Natural killer cell (primary cell): ENCODE measurements around the gene FARP1. TPM values are rescaled to one million over a fixed set of nuclear protein-coding genes. Genes with fewer than 3 reads are reported as not detected.

Source experiments
- ATAC-seq, 3 donors: fragments of 150-1000 bp in 2 of 3; fragments of 200-7000 bp in 1 of 3; cut with Tn5 transposase; 1 replicate in 1 of 3; 2 replicates in 2 of 3; pipeline ENCODE4 v1.10.0; 2021; ENCODE audit warnings: mild to moderate bottlenecking in 2 of 3, moderate library complexity in 2 of 3
- DNase-seq, 2 donors: peaks; one replicate each; pipeline versions ENCODE4 v3.0.0 to v3.0.0-alpha.2; 2013 to 2021; ENCODE audit warnings: mixed read lengths in 1 of 2
- H3K27ac ChIP-seq: one replicate; pipeline ENCODE4 v1.5.1; 2013; ENCODE audit warnings: mild to moderate bottlenecking, low read length
- H3K27me3 ChIP-seq: one replicate; pipeline ENCODE4 v1.6.1; 2013; ENCODE audit warnings: low read length; ENCODE audit not compliant: control insufficient read depth, insufficient read depth
- H3K36me3 ChIP-seq: one replicate; pipeline ENCODE4 v1.6.1; 2013; ENCODE audit warnings: low read length; ENCODE audit not compliant: control insufficient read depth, insufficient read depth
- H3K4me1 ChIP-seq: one replicate; pipeline ENCODE4 v1.6.1; 2013; ENCODE audit warnings: low read length; ENCODE audit not compliant: control insufficient read depth, insufficient read depth
- H3K4me3 ChIP-seq: one replicate; pipeline ENCODE4 v1.5.1; 2013; ENCODE audit warnings: low read length
- H3K9me3 ChIP-seq: one replicate; pipeline ENCODE4 v1.6.1; 2013; ENCODE audit warnings: low read length; ENCODE audit not compliant: control insufficient read depth, insufficient read depth
- H3K27ac Mint-ChIP-seq, 2 donors: one replicate each; pipeline ENCODE4 v1.8.0; 2022; ENCODE audit warnings: mild to moderate bottlenecking in 2 of 2, mixed read lengths in 2 of 2, moderate library complexity in 1 of 2
- H3K27me3 Mint-ChIP-seq, 2 donors: one replicate each; pipeline ENCODE4 v1.8.0; 2022; ENCODE audit warnings: low read depth in 2 of 2, mixed read lengths in 2 of 2
- H3K36me3 Mint-ChIP-seq: one replicate; pipeline ENCODE4 v1.8.0; 2022; ENCODE audit warnings: mixed read lengths
- H3K4me1 Mint-ChIP-seq, 2 donors: one replicate each; pipeline ENCODE4 v1.8.0; 2022; ENCODE audit warnings: mixed read lengths in 2 of 2
- H3K4me3 Mint-ChIP-seq: one replicate; pipeline ENCODE4 v1.8.0; 2022; ENCODE audit warnings: mild to moderate bottlenecking, moderate library complexity, mixed read lengths
- H3K9me3 Mint-ChIP-seq, 2 donors: one replicate each; pipeline ENCODE4 v1.8.0; 2022; ENCODE audit warnings: mixed read lengths in 2 of 2
- CTCF ChIP-seq: fragments of 200-600 bp; IDR thresholded peaks from one replicate; pipeline ENCODE4 v1.8.0; 2022; ENCODE audit warnings: antibody characterized with exemption
- WGBS: methylation state at CpG from one replicate; pipeline ENCODE4 v1.1.7; 2013; ENCODE audit warnings: missing lambda C conversion rate; ENCODE audit not compliant: insufficient coverage; 5-methylcytosine and 5-hydroxymethylcytosine counted together
- intact Hi-C: fragments of 100-400 bp; cut with micrococcal nuclease; formaldehyde crosslinking; loops from one replicate; pipeline ENCODE4 v1.14.2; 2022
- total RNA-seq, 4 donors: library from RNA; stranded (reverse); fragments of 120-200 nt in 1 of 4; gene quantifications; one replicate each; pipeline versions ENCODE4 v1.2.3 to v1.2.4, GENCODE V29; 2013 to 2022

The FARP1 gene
- total RNA-seq, 3 donors from 2014 or later (not counting 1 experiment from before 2014, with no cell fraction given), result 0.71 to 1.2 (median 1.1) TPM

GRCh38 chr13:98224557-98224956, 81.7 kb downstream of the FARP1 start:
- no peak for TF ChIP-seq CTCF
- no peak for ATAC-seq

GRCh38 chr13:98225036-98225940, 82.4 kb downstream of the FARP1 start:
- Mint-ChIP-seq H3K4me1 (no peaks in the 10 kb centered on the region), H3K27me3 (no peaks in the 10 kb centered on the region), H3K36me3 (no peaks in the 10 kb centered on the region), H3K9me3 (no peaks in the 10 kb centered on the region), H3K4me3 (no peak overlapping the region), H3K27ac (no peak overlapping the region)
- Histone ChIP-seq H3K4me3 (no peak overlapping the region), H3K27ac (no peak overlapping the region), H3K9me3 (no peaks in the 10 kb centered on the region), H3K4me1 (no peaks in the 10 kb centered on the region), H3K36me3 (no peaks in the 10 kb centered on the region), H3K27me3 (no peaks in the 10 kb centered on the region)
- TF ChIP-seq CTCF, result no peak
- 88% methylated on average over 19 of the region's 20 CpGs for WGBS
- no peak for DNase-seq
- ATAC-seq, result no peak
- intact Hi-C loops, result no loop called here

More at GRCh38 chr13:98224557-98224956, 81.7 kb downstream of the FARP1 start:
- H3K27me3 ChIP-seq, result no peaks in the 10 kb centered on the region
- no peaks in the 10 kb centered on the region for H3K36me3 ChIP-seq
- DNase-seq, result no peak
- no peaks in the 10 kb centered on the region for H3K9me3 ChIP-seq
- H3K4me3 ChIP-seq, result no peak overlapping the region
- H3K27ac ChIP-seq, result no peak overlapping the region
- Mint-ChIP-seq H3K9me3 (no peaks in the 10 kb centered on the region), H3K27me3 (no peaks in the 10 kb centered on the region), H3K4me1 (no peaks in the 10 kb centered on the region), H3K4me3 (no peak overlapping the region), H3K27ac (no peak overlapping the region), H3K36me3 (no peaks in the 10 kb centered on the region)
- 84% methylated on average over 5 of the region's 5 CpGs for WGBS
- intact Hi-C loops, result no loop called here
- H3K4me1 ChIP-seq, result no peaks in the 10 kb centered on the region

GRCh38 chr13:98226496-98226895, 83.6 kb downstream of the FARP1 start:
- DNase-seq (no peak), ATAC-seq (no peak)
- Mint-ChIP-seq H3K9me3 (no peaks in the 10 kb centered on the region), H3K27me3 (peaks cover 0 to 3% of the 10 kb centered on the region in 2 donors), H3K27ac (no peak overlapping the region), H3K36me3 (no peaks in the 10 kb centered on the region), H3K4me1 (no peaks in the 10 kb centered on the region), H3K4me3 (no peak overlapping the region)
- no peak for TF ChIP-seq CTCF
- intact Hi-C loops, result no loop called here
- Histone ChIP-seq H3K4me3 (no peak overlapping the region), H3K27me3 (no peaks in the 10 kb centered on the region), H3K4me1 (no peaks in the 10 kb centered on the region), H3K36me3 (no peaks in the 10 kb centered on the region), H3K27ac (no peak overlapping the region), H3K9me3 (no peaks in the 10 kb centered on the region)
- WGBS, result 100% methylated on average over 1 of the region's 5 CpGs
